Left ventricle myocardium inferior (tissue), 1 donor: ENCODE data around the gene HDX. TPM values are rescaled to one million over a fixed set of nuclear protein-coding genes. Genes with fewer than 3 reads are reported as not detected.

ENCODE experiments used
- DNase-seq: peaks from one replicate; pipeline ENCODE4 v3.0.0-alpha.2; 2020
- H3K27ac ChIP-seq: fragments of 200-600 bp; replicated peaks from 2 replicates; pipeline ENCODE4 v1.8.0; 2021
- H3K27me3 ChIP-seq: fragments of 200-600 bp; 2 replicates; pipeline ENCODE4 v1.8.0; 2021; ENCODE audit warnings: low read depth
- H3K36me3 ChIP-seq: fragments of 200-600 bp; 2 replicates; pipeline ENCODE4 v1.8.0; 2021
- H3K4me1 ChIP-seq: fragments of 200-600 bp; 2 replicates; pipeline ENCODE4 v1.8.0; 2021
- H3K4me3 ChIP-seq: fragments of 200-600 bp; 2 replicates; pipeline ENCODE4 v1.8.0; 2021; ENCODE audit warnings: mild to moderate bottlenecking, moderate library complexity
- H3K9me3 ChIP-seq: fragments of 200-600 bp; replicated peaks from 2 replicates; pipeline ENCODE4 v1.8.0; 2021
- CTCF ChIP-seq: fragments of 200-600 bp; IDR thresholded peaks from 2 replicates; pipeline ENCODE4 v1.8.0; 2021; ENCODE audit warnings: antibody characterized with exemption, mild to moderate bottlenecking, borderline replicate concordance
- intact Hi-C: fragments of 100-400 bp; cut with micrococcal nuclease; formaldehyde crosslinking; loops from one replicate; pipeline ENCODE4 v1.11.0; 2022
- total RNA-seq: library from RNA; stranded (reverse); fragmentation: NEBNext Ultra II Directional; extraction: Animal tissue kit (Norgen Biotek cat#: 25700); gene quantifications from one replicate; pipeline ENCODE4 v1.2.1, GENCODE V29; 2021
- donor health status: DM: no; HTN: yes; CAD: no; lungs with severe emphysema.

HDX gene
- total RNA-seq, 1 donor from 2014 or later, result 2.0 TPM

GRCh38 chrX:84363051-84363450, 139.2 kb downstream of the HDX start:
- no peak for DNase-seq
- no peak overlapping the region for H3K4me3 ChIP-seq
- intact Hi-C loops, result no loop called here

GRCh38 chrX:84362184-84362838, 139.9 kb downstream of the HDX start:
- Histone ChIP-seq H3K36me3 (no peaks in the 10 kb centered on the region), H3K27ac (no peak overlapping the region), H3K4me1 (no peaks in the 10 kb centered on the region), H3K27me3 (no peaks in the 10 kb centered on the region), H3K4me3 (no peak overlapping the region), H3K9me3 (peaks cover 8% of the 10 kb centered on the region)
- TF ChIP-seq CTCF, result no peak
- no peak for DNase-seq
- intact Hi-C loops, result no loop called here

More at GRCh38 chrX:84363051-84363450, 139.2 kb downstream of the HDX start:
- no peaks in the 10 kb centered on the region for H3K36me3 ChIP-seq
- H3K27me3 ChIP-seq, result no peaks in the 10 kb centered on the region
- H3K9me3 ChIP-seq, result peaks cover 8% of the 10 kb centered on the region
- TF ChIP-seq CTCF, result no peak
- no peaks in the 10 kb centered on the region for H3K4me1 ChIP-seq
- no peak overlapping the region for H3K27ac ChIP-seq

GRCh38 chrX:84358271-84358670, 144.0 kb downstream of the HDX start:
- intact Hi-C loops, result no loop called here
- Histone ChIP-seq H3K36me3 (no peaks in the 10 kb centered on the region), H3K27me3 (no peaks in the 10 kb centered on the region), H3K4me3 (no peak overlapping the region), H3K9me3 (no peaks in the 10 kb centered on the region), H3K27ac (no peak overlapping the region), H3K4me1 (no peaks in the 10 kb centered on the region)
- no peak for TF ChIP-seq CTCF
- no peak for DNase-seq

- no peak overlapping the region for H3K4me3 ChIP-seq
- intact Hi-C loops, result no loop called here
- no peak for DNase-seq
These were observed 145.0 kb downstream of the HDX start for GRCh38 chrX:84357296-84357695.

GRCh38 chrX:84340968-84341367, 161.3 kb downstream of the HDX start:
- no peak for TF ChIP-seq CTCF
- H3K27me3 ChIP-seq, result no peaks in the 10 kb centered on the region
- H3K4me3 ChIP-seq, result no peak overlapping the region
- H3K4me1 ChIP-seq, result no peaks in the 10 kb centered on the region
- no peak overlapping the region for H3K27ac ChIP-seq
- no peaks in the 10 kb centered on the region for H3K9me3 ChIP-seq
- intact Hi-C loops, result no loop called here
- H3K36me3 ChIP-seq, result no peaks in the 10 kb centered on the region
- DNase-seq, result no peak

More at GRCh38 chrX:84357296-84357695, 145.0 kb downstream of the HDX start:
- Histone ChIP-seq H3K9me3 (no peaks in the 10 kb centered on the region), H3K27me3 (no peaks in the 10 kb centered on the region), H3K27ac (no peak overlapping the region), H3K4me1 (no peaks in the 10 kb centered on the region), H3K36me3 (no peaks in the 10 kb centered on the region)
- no peak for TF ChIP-seq CTCF
